DND-41 (cell line): ENCODE results near the gene CYP1B1.

Source experiments
- EZH2 ChIP-seq: IDR thresholded peaks from 3 replicates; pipeline ENCODE4 v1.6.1; 2012; ENCODE audit warnings: borderline replicate concordance, low read depth, mild to moderate bottlenecking, moderate library complexity, low read length, inconsistent platforms; ENCODE audit not compliant: severe bottlenecking
- TF ChIP-seq, protein P1 (sequence below): IDR thresholded peaks from 2 replicates; pipeline ENCODE4 v1.5.1; 2012; ENCODE audit warnings: borderline replicate concordance, low read length, moderate library complexity, mild to moderate bottlenecking; ENCODE audit not compliant: poor library complexity, severe bottlenecking; ENCODE audit errors: extremely low read depth

- TF ChIP-seq, protein P1, sequence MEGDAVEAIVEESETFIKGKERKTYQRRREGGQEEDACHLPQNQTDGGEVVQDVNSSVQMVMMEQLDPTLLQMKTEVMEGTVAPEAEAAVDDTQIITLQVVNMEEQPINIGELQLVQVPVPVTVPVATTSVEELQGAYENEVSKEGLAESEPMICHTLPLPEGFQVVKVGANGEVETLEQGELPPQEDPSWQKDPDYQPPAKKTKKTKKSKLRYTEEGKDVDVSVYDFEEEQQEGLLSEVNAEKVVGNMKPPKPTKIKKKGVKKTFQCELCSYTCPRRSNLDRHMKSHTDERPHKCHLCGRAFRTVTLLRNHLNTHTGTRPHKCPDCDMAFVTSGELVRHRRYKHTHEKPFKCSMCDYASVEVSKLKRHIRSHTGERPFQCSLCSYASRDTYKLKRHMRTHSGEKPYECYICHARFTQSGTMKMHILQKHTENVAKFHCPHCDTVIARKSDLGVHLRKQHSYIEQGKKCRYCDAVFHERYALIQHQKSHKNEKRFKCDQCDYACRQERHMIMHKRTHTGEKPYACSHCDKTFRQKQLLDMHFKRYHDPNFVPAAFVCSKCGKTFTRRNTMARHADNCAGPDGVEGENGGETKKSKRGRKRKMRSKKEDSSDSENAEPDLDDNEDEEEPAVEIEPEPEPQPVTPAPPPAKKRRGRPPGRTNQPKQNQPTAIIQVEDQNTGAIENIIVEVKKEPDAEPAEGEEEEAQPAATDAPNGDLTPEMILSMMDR = no peak
- TF ChIP-seq EZH2 = no peak
Observed at GRCh38 chr2:38028829-38029228, 47.1 kb downstream of the CYP1B1 start.
